Endothelial cell of umbilical vein (primary cell): ENCODE measurements around the gene TMEM43.

Experiments
- CTCF ChIP-seq, 2 donors: IDR thresholded peaks; 1 replicate in 1 of 2; 2 replicates in 1 of 2; pipeline ENCODE4 v1.5.1; 2011; ENCODE audit warnings: low read length in 2 of 2, mild to moderate bottlenecking in 2 of 2, moderate library complexity in 2 of 2, control low read depth in 1 of 2, inconsistent platforms in 1 of 2, low read depth in 1 of 2; ENCODE audit not compliant: insufficient read depth in 1 of 2; ENCODE audit errors: extremely low read depth in 1 of 2
- EZH2 ChIP-seq: IDR thresholded peaks from 2 replicates; pipeline ENCODE4 v1.6.1; 2012; ENCODE audit warnings: borderline replicate concordance, low read depth, mild to moderate bottlenecking, moderate library complexity, low read length, inconsistent platforms; ENCODE audit not compliant: severe bottlenecking
- FOS ChIP-seq: IDR thresholded peaks from 2 replicates; pipeline ENCODE4 v1.6.1; 2011; ENCODE audit warnings: mild to moderate bottlenecking, low read length, moderate library complexity, borderline replicate concordance; ENCODE audit not compliant: insufficient read depth
- JUN ChIP-seq: IDR thresholded peaks from 2 replicates; pipeline ENCODE4 v1.6.1; 2011; ENCODE audit warnings: borderline replicate concordance, low read depth; ENCODE audit not compliant: insufficient read length, insufficient read depth
- MYC ChIP-seq: IDR thresholded peaks from one replicate; pipeline ENCODE4 v1.6.1; 2011; ENCODE audit warnings: mild to moderate bottlenecking, low read depth, low read length
- POLR2A ChIP-seq: IDR thresholded peaks from 2 replicates; pipeline ENCODE4 v1.6.1; 2012; ENCODE audit warnings: low read depth, mild to moderate bottlenecking, control low read depth, low read length
- POLR2AphosphoS5 ChIP-seq: IDR thresholded peaks from 2 replicates; pipeline ENCODE4 v1.6.1; 2012; ENCODE audit warnings: low read depth, mild to moderate bottlenecking, control low read depth, low read length, moderate library complexity; ENCODE audit not compliant: insufficient read depth

GRCh38 chr3:14147617-14148016 lies 22.8 kb downstream of the TMEM43 start:
- no peak for TF ChIP-seq POLR2A
- no peak for TF ChIP-seq POLR2AphosphoS5
- TF ChIP-seq CTCF (IDR thresholded peaks at IDR 0.05; ENCODE audit: extremely low read depth in 1 of 2, insufficient read depth in 1 of 2, low read depth in 1 of 2, low read length in 2 of 2) = no peak
- no peak for TF ChIP-seq EZH2
- no peak for TF ChIP-seq JUN
- no peak for TF ChIP-seq FOS
- TF ChIP-seq MYC = no peak
